Measurements from ENCODE around the gene DAPP1. TPM values are rescaled to one million over a fixed set of nuclear protein-coding genes. Genes with fewer than 3 reads are reported as not detected.

Gene DAPP1
- total RNA-seq, 1 donor from 2014 or later: 0.74 TPM

DNA sequence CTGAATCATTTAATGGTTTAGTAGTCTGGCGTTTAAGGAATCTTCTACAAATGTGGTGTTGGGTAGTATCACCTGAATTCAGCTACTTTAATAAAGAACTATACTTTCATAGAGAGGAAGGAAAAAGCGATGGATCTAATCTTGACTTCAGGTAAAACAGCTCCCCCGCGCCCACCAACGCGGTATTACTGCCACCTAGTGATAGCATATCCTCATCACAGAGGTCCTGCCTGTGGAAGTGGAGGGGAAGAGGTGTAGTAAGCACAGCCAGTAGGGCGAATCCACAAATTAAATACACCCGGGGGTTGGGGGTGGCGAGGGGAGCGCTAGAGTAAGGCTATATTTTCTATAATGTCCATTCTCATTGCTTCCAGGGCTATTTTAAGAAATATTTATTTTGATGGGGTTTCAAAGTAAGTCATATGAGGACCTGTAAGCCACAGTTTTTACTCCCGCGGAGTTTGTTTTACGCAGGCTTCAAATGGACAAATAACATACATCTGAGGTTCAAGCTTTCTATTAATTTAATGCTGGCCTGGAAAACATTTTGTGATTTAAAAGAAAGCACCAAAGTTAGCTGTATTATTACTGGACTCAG lies 8.3 kb upstream of the DAPP1 start:
- TF ChIP-seq, protein P1, sequence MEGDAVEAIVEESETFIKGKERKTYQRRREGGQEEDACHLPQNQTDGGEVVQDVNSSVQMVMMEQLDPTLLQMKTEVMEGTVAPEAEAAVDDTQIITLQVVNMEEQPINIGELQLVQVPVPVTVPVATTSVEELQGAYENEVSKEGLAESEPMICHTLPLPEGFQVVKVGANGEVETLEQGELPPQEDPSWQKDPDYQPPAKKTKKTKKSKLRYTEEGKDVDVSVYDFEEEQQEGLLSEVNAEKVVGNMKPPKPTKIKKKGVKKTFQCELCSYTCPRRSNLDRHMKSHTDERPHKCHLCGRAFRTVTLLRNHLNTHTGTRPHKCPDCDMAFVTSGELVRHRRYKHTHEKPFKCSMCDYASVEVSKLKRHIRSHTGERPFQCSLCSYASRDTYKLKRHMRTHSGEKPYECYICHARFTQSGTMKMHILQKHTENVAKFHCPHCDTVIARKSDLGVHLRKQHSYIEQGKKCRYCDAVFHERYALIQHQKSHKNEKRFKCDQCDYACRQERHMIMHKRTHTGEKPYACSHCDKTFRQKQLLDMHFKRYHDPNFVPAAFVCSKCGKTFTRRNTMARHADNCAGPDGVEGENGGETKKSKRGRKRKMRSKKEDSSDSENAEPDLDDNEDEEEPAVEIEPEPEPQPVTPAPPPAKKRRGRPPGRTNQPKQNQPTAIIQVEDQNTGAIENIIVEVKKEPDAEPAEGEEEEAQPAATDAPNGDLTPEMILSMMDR (IDR thresholded peaks at IDR 0.05; ENCODE audit: borderline replicate concordance): peak; percentile 76
- Histone ChIP-seq H3K4me1 (peaks cover 21% of the 10 kb centered on the region), H3K27ac (replicated peaks) (no peak overlapping the region)

GRCh38 chr4:99809326-99809725 lies 7.3 kb upstream of the DAPP1 start:
- no peak overlapping the region for H3K4me3 ChIP-seq
- peaks cover 12% of the 10 kb centered on the region for H3K4me1 ChIP-seq
- no peaks in the 10 kb centered on the region for H3K9me3 ChIP-seq (replicated peaks)
- H3K27ac ChIP-seq (replicated peaks): no peak overlapping the region
- intact Hi-C loops (cut with micrococcal nuclease): loop anchor here (2.0 kb wide), 1 partner anchor 249 kb away; no protein-coding TSS in a partner anchor
- no peaks in the 10 kb centered on the region for H3K36me3 ChIP-seq
- no peak for DNase-seq
- no peaks in the 10 kb centered on the region for H3K27me3 ChIP-seq (ENCODE audit: low read depth)
- TF ChIP-seq, protein P1 (IDR thresholded peaks at IDR 0.05; ENCODE audit: borderline replicate concordance): no peak

More for the DNA sequence above, 8.3 kb upstream of the DAPP1 start:
- H3K4me3 ChIP-seq: no peak overlapping the region
- no peaks in the 10 kb centered on the region for H3K27me3 ChIP-seq (ENCODE audit: low read depth)
- no peaks in the 10 kb centered on the region for H3K9me3 ChIP-seq (replicated peaks)
- no peaks in the 10 kb centered on the region for H3K36me3 ChIP-seq
- DNase-seq: peak; percentile 48
- intact Hi-C loops (cut with micrococcal nuclease): loop anchor here (2.0 kb wide), 1 partner anchor 248 kb away; no protein-coding TSS in a partner anchor

GRCh38 chr4:99810536-99810935 lies 6.1 kb upstream of the DAPP1 start:
- H3K4me1 ChIP-seq: peaks cover 17% of the 10 kb centered on the region
- no peak overlapping the region for H3K4me3 ChIP-seq
- TF ChIP-seq, protein P1 (IDR thresholded peaks at IDR 0.05; ENCODE audit: borderline replicate concordance): no peak
- no peaks in the 10 kb centered on the region for H3K9me3 ChIP-seq (replicated peaks)
- H3K27ac ChIP-seq (replicated peaks): no peak overlapping the region
- H3K36me3 ChIP-seq: no peaks in the 10 kb centered on the region
- H3K27me3 ChIP-seq (ENCODE audit: low read depth): peaks cover 5% of the 10 kb centered on the region
- intact Hi-C loops (cut with micrococcal nuclease): no loop called here
- no peak for DNase-seq

DNA sequence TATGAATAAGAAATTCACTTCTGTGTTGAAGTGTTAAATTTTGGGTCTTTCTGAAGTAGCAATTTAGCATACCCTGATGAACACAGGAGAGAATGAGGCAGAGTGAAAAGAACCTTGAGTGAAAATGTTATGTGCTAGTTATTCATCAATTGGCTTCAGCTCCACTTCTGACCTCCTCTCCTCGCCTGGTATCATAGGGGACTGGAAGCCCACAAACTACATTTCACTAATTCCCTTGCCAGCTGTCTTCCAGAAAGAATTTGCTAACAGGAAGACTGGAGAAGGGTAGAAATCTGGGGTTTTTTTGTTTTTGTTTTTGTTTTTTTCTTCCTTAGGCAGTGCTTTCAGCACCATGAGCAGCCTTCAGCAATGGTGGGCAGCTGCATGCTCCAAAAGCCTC lies 5.5 kb upstream of the DAPP1 start:
- Histone ChIP-seq H3K27me3 (ENCODE audit: low read depth) (peaks cover 6% of the 10 kb centered on the region), H3K9me3 (replicated peaks) (no peaks in the 10 kb centered on the region), H3K4me1 (peaks cover 20% of the 10 kb centered on the region), H3K4me3 (no peak overlapping the region), H3K27ac (replicated peaks) (no peak overlapping the region), H3K36me3 (no peaks in the 10 kb centered on the region)
- intact Hi-C loops (cut with micrococcal nuclease): no loop called here
- TF ChIP-seq, protein P1 (IDR thresholded peaks at IDR 0.05; ENCODE audit: borderline replicate concordance): no peak
- DNase-seq: no peak

- intact Hi-C loops (cut with micrococcal nuclease): no loop called here
- Histone ChIP-seq H3K4me3 (no peak overlapping the region), H3K4me1 (peaks cover 20% of the 10 kb centered on the region), H3K9me3 (replicated peaks) (no peaks in the 10 kb centered on the region), H3K27me3 (ENCODE audit: low read depth) (peaks cover 6% of the 10 kb centered on the region), H3K27ac (replicated peaks) (no peak overlapping the region), H3K36me3 (no peaks in the 10 kb centered on the region)
- no peak for DNase-seq
- TF ChIP-seq, protein P1 (IDR thresholded peaks at IDR 0.05; ENCODE audit: borderline replicate concordance): peak; percentile 60
These were observed 4.8 kb upstream of the DAPP1 start for GRCh38 chr4:99811850-99812249.

Data from left ventricle myocardium inferior (tissue), 1 donor.